ENCODE results near the gene CAMTA1.

- TF ChIP-seq, protein P1, sequence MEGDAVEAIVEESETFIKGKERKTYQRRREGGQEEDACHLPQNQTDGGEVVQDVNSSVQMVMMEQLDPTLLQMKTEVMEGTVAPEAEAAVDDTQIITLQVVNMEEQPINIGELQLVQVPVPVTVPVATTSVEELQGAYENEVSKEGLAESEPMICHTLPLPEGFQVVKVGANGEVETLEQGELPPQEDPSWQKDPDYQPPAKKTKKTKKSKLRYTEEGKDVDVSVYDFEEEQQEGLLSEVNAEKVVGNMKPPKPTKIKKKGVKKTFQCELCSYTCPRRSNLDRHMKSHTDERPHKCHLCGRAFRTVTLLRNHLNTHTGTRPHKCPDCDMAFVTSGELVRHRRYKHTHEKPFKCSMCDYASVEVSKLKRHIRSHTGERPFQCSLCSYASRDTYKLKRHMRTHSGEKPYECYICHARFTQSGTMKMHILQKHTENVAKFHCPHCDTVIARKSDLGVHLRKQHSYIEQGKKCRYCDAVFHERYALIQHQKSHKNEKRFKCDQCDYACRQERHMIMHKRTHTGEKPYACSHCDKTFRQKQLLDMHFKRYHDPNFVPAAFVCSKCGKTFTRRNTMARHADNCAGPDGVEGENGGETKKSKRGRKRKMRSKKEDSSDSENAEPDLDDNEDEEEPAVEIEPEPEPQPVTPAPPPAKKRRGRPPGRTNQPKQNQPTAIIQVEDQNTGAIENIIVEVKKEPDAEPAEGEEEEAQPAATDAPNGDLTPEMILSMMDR (IDR thresholded peaks at IDR 0.05; ENCODE audit: borderline replicate concordance, extremely low read depth, low read length, poor library complexity, severe bottlenecking), result no peak
- no peak for TF ChIP-seq EZH2 (IDR thresholded peaks at IDR 0.05; ENCODE audit: borderline replicate concordance, low read depth, low read length, severe bottlenecking)
These were observed 185.8 kb downstream of the CAMTA1 start for GRCh38 chr1:6971048-6971447.

All from DND-41 (cell line).